ENCODE results near the gene KDM4B. TPM values are rescaled to one million over a fixed set of nuclear protein-coding genes. Genes with fewer than 3 reads are reported as not detected.

The KDM4B gene
- total RNA-seq, 2 donors from 2014 or later, result 21.0 to 44.8 TPM

DNA sequence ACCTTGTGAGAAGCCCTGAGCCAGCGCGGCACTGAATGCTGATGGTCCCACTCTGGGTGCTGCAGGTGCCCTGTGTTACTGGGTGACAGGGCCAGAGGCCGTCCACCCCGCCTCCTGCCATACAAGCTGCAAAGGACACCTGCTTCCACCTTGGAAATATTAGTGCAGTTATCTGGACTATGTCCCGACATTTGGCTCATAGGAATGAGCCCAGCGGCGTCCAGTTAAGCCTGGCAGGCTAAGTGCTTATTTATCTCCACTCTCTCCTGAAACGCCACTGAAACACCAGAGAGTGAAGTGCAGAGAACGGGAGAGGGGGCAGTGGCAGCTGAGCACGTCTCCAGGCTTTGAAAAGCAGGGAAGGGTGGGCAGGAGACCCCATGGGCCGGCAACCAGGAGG, 145.8 kb downstream of the KDM4B start:
- Mint-ChIP-seq H3K9me3 (peaks cover 0 to 4% of the 10 kb centered on the region in 2 donors), H3K27ac (no peak overlapping the region), H3K36me3 (peaks cover 0 to 4% of the 10 kb centered on the region in 2 donors)
- ATAC-seq (no peak), DNase-seq (ENCODE audit: low spot score in 2 of 2) (no peak)

DNA sequence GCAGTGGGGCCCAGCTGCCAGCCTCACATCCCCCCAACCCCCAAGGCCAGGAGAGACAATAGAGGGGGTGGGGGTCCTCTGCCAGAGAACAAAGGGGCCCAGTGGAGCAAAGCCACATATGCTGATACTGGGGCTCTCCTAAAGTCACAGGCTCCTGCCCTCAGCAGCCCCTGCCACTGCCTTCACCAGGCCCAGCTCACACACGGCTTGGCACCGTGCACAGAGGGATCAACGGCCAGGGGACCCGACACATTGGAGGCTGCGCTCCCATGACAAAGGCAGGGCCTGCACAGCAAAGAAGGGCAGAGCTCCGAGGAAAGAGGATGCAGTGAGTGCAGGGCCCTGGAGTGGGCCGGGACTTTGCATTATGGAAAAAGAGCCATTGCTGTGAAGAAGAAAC, 146.4 kb downstream of the KDM4B start:
- Mint-ChIP-seq H3K36me3 (peaks cover 0 to 4% of the 10 kb centered on the region in 2 donors), H3K27ac (no peak overlapping the region), H3K9me3 (peaks cover 0 to 4% of the 10 kb centered on the region in 2 donors)
- DNase-seq (ENCODE audit: low spot score in 2 of 2) (no peak), ATAC-seq (no peak)

DNA sequence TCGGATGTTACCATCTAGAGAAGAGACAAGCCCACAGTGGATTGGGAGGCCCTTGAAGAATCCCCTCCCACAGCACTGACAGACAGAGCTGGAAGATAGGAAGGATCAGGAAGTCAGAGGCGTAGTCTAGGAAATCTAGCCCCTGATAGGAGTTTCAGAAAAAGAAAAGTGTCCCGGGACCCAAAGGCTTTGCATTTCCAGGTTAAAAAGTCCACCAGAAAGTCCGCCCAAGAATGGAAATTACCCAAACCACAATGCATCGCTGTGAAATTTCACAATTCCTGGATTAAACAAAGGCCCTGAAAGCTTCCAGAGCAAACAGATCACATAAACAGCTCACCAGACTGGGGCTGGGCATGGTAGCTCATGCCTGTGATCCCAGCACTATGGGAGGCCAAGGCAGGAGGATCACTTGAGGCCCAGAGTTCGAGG, 146.9 kb downstream of the KDM4B start:
- DNase-seq (ENCODE audit: low spot score in 2 of 2), result no peak
- no peak for ATAC-seq
- Mint-ChIP-seq H3K36me3 (peaks cover 0 to 4% of the 10 kb centered on the region in 2 donors), H3K27ac (no peak overlapping the region), H3K9me3 (peaks cover 0 to 4% of the 10 kb centered on the region in 2 donors)

DNA sequence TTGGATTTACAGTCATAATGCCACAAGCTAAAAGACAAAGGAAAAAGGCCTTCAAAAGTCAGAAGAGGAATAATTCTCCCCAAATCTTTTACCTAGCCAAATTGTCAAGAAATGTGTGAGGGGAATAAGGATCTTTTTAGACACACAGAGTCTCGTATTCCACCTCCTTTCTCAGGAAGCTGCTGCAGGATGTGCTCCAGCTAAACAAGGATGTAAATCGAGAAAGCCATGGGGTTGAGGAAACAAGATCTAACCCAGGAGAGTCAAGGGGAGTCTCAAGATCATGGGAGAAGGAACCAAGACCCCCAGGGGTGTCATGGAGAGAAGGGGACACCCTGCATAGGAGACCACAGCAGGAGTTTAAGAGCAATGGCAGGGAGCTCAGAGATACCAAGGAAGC, 147.4 kb downstream of the KDM4B start:
- peaks cover 0 to 4% of the 10 kb centered on the region in 2 donors for H3K9me3 Mint-ChIP-seq

DNA sequence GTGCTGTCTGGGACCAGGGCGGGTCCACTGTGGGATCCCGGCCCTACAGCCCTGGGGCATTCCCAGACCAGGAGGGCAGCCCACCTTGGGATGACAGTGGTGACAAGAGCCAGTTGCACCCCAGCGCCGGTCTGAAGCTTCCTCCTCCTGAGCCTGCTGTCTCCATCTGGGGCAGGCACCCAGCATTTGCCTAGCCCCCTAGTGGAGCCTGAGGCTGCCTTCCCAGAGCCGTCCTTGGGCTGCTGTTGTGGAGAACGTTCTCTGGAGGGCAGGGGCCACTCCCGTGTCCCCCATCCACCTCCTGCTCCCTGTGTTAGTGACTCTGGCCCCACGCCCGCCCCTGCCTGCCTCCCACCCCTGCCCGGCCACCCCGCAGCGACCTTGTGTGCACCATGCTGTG, 148.5 kb downstream of the KDM4B start:
- peak overlapping the region in 1 of 2 donors; percentile 15 for H3K27ac Mint-ChIP-seq
- H3K9me3 Mint-ChIP-seq, result peaks cover 0 to 4% of the 10 kb centered on the region in 2 donors
- no peak for ATAC-seq
- DNase-seq (ENCODE audit: low spot score in 2 of 2), result no peak
- H3K36me3 Mint-ChIP-seq, result peaks cover 3 to 4% of the 10 kb centered on the region in 2 donors

More for the DNA sequence above, 147.4 kb downstream of the KDM4B start:
- no peak for DNase-seq (ENCODE audit: low spot score in 2 of 2)
- Mint-ChIP-seq H3K36me3 (peaks cover 0 to 4% of the 10 kb centered on the region in 2 donors), H3K27ac (peak overlapping the region in 1 of 2 donors; percentile 47)
- no peak for ATAC-seq

DNA sequence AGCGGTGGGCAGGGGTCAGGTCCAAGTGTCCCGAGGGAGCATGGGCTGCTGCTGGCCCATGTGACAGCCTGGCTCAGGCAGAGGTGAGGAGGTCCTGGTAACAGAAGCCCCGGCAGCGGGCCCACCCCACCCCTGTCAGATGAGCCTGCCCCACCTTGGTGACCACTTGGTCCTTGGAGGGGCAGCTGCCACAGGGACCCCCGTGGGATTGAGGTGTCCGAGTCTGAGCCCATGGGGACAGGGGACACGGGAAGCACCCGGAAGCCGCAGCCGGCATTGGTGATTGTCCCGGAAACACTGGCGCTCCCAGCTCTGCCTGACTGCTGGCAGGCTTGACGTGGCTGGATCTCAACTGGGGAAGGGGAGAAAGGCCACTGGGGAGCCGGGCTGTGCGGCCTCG, 149.1 kb downstream of the KDM4B start:
- Mint-ChIP-seq H3K9me3 (peaks cover 0 to 4% of the 10 kb centered on the region in 2 donors), H3K36me3 (peaks cover 4 to 5% of the 10 kb centered on the region in 2 donors), H3K27ac (no peak overlapping the region)
- ATAC-seq, result no peak
- DNase-seq (ENCODE audit: low spot score in 2 of 2), result no peak

DNA sequence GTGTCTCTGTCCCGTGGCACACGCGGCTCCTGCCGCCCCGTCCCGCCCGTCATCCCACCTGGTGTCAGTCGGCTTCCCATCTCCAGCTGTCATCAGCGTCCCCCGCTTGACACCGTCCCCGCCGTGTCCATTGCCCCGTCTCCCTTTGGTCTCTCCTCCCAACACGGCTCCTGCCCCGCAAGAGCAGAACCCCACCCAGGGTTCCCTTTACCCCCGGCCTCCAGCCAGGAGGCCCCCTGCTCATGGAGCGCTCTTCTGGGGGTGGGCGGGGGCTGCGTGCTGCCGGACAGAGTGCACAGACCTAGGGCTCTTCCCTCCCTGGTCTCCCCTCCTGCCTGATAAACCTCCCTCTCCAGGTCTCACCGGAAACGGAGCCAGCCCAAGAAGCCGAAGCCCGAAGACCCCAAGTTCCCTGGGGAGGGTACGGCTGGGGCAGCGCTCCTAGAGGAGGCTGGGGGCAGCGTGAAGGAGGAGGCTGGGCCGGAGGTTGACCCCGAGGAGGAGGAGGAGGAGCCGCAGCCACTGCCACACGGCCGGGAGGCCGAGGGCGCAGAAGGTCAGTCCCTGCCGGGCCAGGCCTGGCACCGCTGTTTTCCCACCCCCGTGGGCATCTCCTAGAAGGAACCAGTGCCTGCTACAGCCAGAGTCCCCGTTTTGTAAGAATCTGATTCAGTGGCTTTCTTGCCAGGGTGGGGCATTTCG, 150.5 kb downstream of the KDM4B start:
- Mint-ChIP-seq H3K9me3 (peaks cover 0 to 4% of the 10 kb centered on the region in 2 donors), H3K36me3 (peaks cover 4 to 5% of the 10 kb centered on the region in 2 donors), H3K27ac (peak overlapping the region in 1 of 2 donors; percentile 36)
- ATAC-seq (no peak), DNase-seq (ENCODE audit: low spot score in 2 of 2) (no peak)

DNA sequence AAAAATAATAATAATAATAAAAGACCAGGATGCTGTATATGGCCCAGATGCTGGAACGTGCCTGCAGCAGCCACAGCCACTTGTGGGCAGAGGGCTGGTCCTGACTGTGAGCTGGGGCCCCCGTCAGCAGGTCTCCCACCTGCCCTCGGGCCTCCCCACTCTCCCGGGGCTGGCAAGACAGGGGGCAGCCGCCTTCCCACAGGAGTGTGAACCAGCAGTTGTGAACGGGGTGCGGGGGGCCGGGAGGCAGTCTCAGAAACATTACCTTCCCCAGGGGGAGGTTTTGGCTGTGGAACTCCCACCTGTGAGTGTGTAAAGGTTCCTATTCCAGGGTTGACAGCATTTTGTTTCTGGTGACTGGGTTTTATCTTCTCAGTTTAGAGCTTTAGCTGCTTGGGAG, 151.4 kb downstream of the KDM4B start:
- Mint-ChIP-seq H3K27ac (no peak overlapping the region), H3K9me3 (peaks cover 0 to 4% of the 10 kb centered on the region in 2 donors)
- ATAC-seq, result no peak

DNA sequence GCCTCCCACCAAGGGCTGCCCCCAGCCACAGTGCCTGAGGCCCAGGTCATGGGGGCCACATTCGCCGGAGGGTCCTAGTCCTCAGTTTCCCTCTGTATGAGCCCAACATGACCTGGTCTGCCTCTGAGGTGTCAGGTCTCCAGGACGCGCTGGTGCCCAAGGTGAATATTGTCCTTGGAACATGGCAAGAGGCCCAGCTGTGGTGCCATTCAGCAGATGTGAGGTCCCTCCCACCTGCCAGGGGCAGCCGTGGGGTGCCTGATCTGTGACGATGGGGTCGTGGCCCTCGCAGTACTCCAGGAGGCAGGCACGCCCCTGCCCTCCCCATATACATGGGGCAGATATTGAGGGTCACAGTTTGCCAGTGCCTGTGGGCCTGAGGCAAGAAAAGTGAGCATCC, 151.9 kb downstream of the KDM4B start:
- DNase-seq (ENCODE audit: low spot score in 2 of 2) (no peak), ATAC-seq (peak in 1 of 2 donors; percentile 8)
- H3K36me3 Mint-ChIP-seq, result peaks cover 0 to 5% of the 10 kb centered on the region in 2 donors
- H3K27ac Mint-ChIP-seq, result peak overlapping the region in 1 of 2 donors; percentile 88
- H3K9me3 Mint-ChIP-seq, result no peaks in the 10 kb centered on the region

More for the DNA sequence above, 151.4 kb downstream of the KDM4B start:
- peaks cover 3 to 5% of the 10 kb centered on the region in 2 donors for H3K36me3 Mint-ChIP-seq
- no peak for DNase-seq (ENCODE audit: low spot score in 2 of 2)

DNA sequence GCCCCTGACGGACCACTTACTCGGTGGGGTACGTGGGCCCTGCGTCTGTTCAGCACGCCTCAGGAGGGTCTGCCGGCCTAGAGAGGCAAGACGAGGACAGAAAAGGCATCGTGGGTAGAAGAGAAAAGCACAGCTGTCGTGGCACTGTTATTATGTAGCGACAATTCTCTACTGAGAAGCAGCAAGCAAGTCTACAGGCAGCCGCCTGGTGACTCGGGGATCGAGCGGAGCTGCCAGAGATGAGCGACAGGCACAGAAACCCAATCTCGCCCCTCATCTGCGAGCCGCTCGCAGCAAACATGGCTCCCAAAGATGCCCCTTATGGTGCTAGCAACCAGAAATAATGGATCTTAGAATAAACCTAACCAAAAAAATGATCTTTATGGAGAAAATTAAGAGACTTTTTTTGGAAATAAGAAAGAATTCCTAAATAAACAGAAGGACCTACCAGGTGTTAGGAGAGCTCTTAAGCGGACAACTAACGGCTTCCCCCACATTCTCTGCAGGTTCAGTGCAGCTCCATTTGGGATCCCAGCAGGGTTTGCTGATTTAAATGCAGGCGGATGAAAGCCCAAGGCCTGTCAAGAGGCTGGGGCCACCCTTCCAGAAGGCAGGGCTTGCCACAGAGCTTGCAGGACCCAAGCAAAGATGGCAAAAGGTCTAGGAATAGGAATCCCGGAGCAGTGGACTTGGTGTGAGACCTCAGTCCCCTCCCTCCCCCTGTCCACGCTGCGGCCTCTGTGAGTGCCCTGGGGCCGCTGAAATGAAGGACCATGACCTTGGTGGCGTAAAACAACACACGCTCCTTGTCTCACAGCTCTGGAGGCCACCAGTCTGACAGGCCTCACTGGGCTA, 152.6 kb downstream of the KDM4B start:
- H3K36me3 Mint-ChIP-seq, result peaks cover 0 to 5% of the 10 kb centered on the region in 2 donors
- ATAC-seq (no peak), DNase-seq (ENCODE audit: low spot score in 2 of 2) (no peak)
- no peaks in the 10 kb centered on the region for H3K9me3 Mint-ChIP-seq
- H3K27ac Mint-ChIP-seq, result peak overlapping the region; percentile 27 to 88

DNA sequence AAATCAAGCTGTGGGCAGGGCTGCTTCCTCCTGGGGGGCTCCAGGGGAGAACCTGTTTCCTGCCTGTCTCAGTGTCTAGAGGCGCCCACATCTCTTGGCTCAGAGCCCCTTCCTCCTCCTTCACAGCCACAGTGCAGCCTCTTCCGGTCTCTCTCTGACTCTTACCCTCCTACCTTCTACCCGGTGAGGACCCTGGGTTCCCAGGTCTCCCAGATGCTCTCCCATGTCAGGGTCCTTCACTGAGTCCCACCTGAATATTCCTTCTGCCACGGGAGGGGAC, 153.1 kb downstream of the KDM4B start:
- H3K9me3 Mint-ChIP-seq, result no peaks in the 10 kb centered on the region
- peaks cover 0 to 5% of the 10 kb centered on the region in 2 donors for H3K36me3 Mint-ChIP-seq
- H3K27ac Mint-ChIP-seq, result peak overlapping the region; percentile 27 to 93
- DNase-seq (ENCODE audit: low spot score in 2 of 2) (no peak), ATAC-seq (peak in 1 of 2 donors; percentile 21)

DNA sequence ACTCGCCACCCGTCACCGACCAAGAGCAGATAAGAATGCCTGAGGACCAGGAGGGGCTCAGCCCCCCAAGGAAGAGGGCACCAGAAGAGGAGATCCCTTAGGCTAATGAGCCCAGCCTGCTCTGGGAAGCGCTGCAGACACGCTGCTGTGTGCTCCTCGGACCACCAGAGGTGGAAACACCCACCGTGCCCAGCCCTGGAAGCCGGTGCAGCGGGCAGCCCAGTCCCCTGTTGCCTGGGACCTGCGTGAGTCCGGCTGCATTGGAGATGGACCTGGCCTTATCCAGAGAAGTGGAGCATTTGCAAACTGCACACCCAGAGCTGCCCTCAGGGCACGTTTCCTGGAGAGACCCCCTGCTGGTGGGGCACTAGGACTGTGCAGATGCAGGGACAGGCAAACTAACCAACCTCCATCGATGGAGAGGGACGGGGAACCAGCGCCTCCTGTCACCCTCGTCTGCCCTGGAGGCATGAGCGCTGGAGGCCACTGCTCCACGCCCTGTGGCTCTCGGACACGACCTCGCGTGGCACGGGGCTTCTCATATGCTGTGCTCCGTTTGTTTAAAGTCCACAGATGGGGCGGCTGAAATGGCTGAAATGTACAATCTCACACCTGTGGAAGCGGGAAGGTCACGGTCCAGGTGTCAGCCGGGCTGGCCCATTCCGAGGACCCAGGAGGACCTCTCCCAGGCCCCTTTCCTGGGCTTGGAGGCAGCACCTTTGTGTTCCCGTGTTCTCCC, 153.9 kb downstream of the KDM4B start:
- peaks cover 0 to 5% of the 10 kb centered on the region in 2 donors for H3K36me3 Mint-ChIP-seq
- DNase-seq (ENCODE audit: low spot score in 2 of 2), result no peak
- H3K27ac Mint-ChIP-seq, result peak overlapping the region; percentile 27 to 93
- ATAC-seq, result no peak
- H3K9me3 Mint-ChIP-seq, result no peaks in the 10 kb centered on the region

DNA sequence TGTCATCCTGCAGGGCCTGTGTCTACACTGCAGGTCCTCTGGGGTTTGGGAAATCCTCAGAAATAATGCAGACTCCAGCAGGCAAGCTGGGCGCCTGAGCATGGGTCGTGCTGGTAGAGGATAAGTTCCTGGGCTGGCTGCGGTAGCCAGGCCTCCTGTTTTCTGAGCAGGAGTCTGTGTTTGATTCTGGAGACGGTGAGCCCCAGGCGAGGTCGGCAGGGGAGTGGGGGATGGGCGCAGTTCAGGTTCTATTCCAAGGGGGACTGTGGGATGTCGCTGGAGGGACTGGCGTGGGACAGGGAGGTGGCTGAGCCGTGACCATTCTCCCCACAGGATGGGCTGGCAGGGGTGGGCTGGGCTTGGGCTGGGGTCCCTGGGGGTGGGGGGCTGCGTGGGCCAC, 154.7 kb downstream of the KDM4B start:
- Mint-ChIP-seq H3K9me3 (no peaks in the 10 kb centered on the region), H3K27ac (peak overlapping the region in 1 of 2 donors; percentile 29), H3K36me3 (peaks cover 0 to 5% of the 10 kb centered on the region in 2 donors)
- ATAC-seq (no peak), DNase-seq (ENCODE audit: low spot score in 2 of 2) (no peak)

DNA sequence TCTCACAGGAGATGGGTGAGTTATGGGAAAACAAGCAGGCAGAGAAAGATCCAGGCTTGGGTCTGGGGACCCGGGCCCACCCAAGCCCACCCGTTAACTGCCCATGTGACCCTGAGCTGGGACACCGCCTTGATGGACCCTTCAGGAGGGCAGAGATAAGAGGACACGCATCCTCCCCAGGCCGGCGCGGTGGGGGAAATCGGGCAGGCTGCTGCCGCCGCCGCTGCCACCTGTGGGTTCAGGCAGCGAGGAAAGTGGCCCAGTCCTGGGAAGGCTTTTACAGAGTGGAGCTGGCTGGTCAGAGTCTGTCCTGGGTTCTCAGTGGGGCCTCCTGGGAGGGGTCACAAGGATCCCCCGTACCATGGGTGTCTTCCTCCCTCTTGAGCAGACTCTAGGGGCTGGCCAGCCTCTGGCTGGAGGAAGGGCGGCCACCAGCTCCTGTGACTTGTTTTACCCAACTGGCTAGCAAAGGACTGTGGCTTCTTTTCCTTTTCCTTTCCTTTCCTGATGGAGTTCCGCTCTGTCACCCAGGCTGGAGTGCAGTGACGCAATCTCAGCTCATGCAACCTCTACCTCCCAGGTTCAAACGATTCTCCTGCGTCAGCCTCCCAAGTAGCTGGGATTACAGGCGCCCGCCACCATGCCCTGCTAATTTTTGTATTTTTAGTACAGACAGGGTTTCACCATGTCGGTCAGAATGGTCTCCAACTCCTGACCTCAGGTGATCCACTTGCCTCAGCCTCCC, 155.4 kb downstream of the KDM4B start:
- DNase-seq (ENCODE audit: low spot score in 2 of 2) (no peak), ATAC-seq (no peak)
- no peak overlapping the region for H3K27ac Mint-ChIP-seq
- H3K36me3 Mint-ChIP-seq, result peaks cover 0 to 5% of the 10 kb centered on the region in 2 donors
- no peaks in the 10 kb centered on the region for H3K9me3 Mint-ChIP-seq

DNA sequence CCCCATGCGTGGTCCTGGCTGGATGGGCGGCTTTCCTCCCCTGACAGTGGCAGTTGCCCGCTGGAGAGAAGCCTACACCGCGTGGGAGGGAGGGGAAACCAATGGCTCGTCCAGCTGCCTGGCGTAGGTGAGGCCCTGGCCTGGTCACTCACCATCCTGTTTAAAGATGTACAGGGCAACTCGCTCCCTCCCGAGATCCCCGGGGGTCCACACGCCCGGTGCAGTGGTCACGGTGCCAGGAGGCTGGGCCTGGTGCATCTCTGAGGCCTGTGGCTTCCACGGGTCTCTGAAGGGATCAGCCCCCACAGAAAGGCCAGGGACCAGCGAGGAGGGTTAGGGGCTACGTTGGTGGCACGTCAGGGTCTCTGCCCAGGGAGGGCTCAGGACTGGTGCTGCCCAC, 156.5 kb downstream of the KDM4B start:
- no peak for DNase-seq (ENCODE audit: low spot score in 2 of 2)
- Mint-ChIP-seq H3K36me3 (peaks cover 0 to 5% of the 10 kb centered on the region in 2 donors), H3K27ac (peak overlapping the region in 1 of 2 donors; percentile 6), H3K9me3 (no peaks in the 10 kb centered on the region)
- ATAC-seq, result no peak

DNA sequence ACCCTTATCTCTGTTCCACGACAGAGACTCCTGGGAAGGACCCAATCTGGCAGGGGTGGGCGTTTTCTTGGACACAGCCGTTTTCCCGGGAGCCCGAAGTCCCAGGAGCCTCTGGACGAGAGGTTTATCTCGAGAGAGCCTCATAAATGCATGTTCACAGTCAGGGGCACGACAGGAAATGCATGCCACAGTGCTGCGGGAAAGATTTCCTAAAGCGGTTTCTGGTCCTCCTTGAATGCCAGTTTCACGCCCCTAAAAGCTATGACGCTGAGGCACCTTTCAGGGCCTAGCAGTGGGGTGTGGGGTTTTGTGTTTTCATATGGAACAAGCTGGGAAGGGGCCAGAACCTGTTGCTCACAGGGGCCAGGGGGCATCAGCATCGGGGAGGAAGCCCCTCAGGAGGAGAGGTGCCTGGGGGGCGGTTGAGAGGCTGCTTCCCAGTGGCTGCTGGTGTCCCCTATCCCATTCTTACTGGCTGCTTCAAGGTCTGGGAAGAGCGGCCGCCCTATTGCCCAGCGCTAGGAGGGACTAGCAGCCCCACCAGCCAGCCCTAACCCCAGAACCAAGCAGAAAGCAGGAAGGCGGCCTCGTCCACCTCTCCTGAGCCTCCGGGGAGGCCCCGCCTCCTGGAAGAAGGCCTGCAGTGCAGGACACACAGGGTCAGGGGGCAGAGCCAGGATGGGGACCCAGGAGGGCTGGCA, 157.0 kb downstream of the KDM4B start:
- Mint-ChIP-seq H3K9me3 (no peaks in the 10 kb centered on the region), H3K36me3 (peaks cover 0 to 5% of the 10 kb centered on the region in 2 donors), H3K27ac (no peak overlapping the region)
- DNase-seq (ENCODE audit: low spot score in 2 of 2), result no peak
- ATAC-seq, result no peak
